WTC11 (cell line): Measurements from ENCODE around the gene PNLIP.

Source experiments
- ATF2 ChIP-seq: sonication (generic); formaldehyde crosslinking; IDR thresholded peaks from 2 replicates; pipeline ENCODE4 v1.8.1; 2022; ENCODE audit warnings: low read depth, missing genetic modification reagents, borderline replicate concordance
- ATF6 ChIP-seq: sonication (generic); formaldehyde crosslinking; IDR thresholded peaks from 2 replicates; pipeline ENCODE4 v1.8.1; 2023; ENCODE audit warnings: mild to moderate bottlenecking, missing genetic modification reagents
- CTCF ChIP-seq: fragments of 200-600 bp; IDR thresholded peaks from 2 replicates; pipeline ENCODE4 v1.8.0; 2022; ENCODE audit warnings: antibody characterized with exemption
- ELF4 ChIP-seq: sonication (generic); formaldehyde crosslinking; IDR thresholded peaks from 2 replicates; pipeline ENCODE4 v1.8.1; 2022; ENCODE audit warnings: low read depth, mild to moderate bottlenecking, moderate library complexity, missing genetic modification reagents
- SMAD3 ChIP-seq: sonication (generic); formaldehyde crosslinking; IDR thresholded peaks from 2 replicates; pipeline ENCODE4 v1.8.0; 2022; ENCODE audit warnings: missing genetic modification reagents, mild to moderate bottlenecking, borderline replicate concordance
- SP1 ChIP-seq: sonication (generic); formaldehyde crosslinking; conservative IDR thresholded peaks from 2 replicates; pipeline ENCODE4 v1.8.1; 2022; ENCODE audit warnings: missing genetic modification reagents
- ZNF138 ChIP-seq: sonication (generic); formaldehyde crosslinking; conservative IDR thresholded peaks from 2 replicates; pipeline ENCODE4 v1.8.1; 2022; ENCODE audit warnings: mild to moderate bottlenecking, moderate library complexity, missing genetic modification reagents
- ZNF416 ChIP-seq: fragments of 250-450 bp; sonication (Bioruptor Pico); IDR thresholded peaks from 2 replicates; pipeline ENCODE4 v1.9.0; 2021; ENCODE audit warnings: mild to moderate bottlenecking, inconsistent platforms

- TF ChIP-seq CTCF (no peak), SMAD3 (CRISPR knock-in tag) (no peak), ATF6 (no peak), ELF4 (CRISPR knock-in tag) (no peak), ZNF416 (CRISPR knock-in tag) (no peak), ZNF138 (CRISPR knock-in tag) (no peak), SP1 (CRISPR knock-in tag) (no peak), ATF2 (no peak)
Observed at GRCh38 chr10:116598329-116598728, 52.6 kb downstream of the PNLIP start.
